ACC112 (cell line): ENCODE measurements around the gene SPDL1.

Source experiments
- H2AFZ ChIP-seq: fragments of 200-600 bp; sonication (generic); one replicate; pipeline ENCODE4 v1.6.0; 2017; ENCODE audit warnings: antibody characterized with exemption, low read length; ENCODE audit not compliant: unreplicated experiment
- H3K27ac ChIP-seq: fragments of 200-600 bp; sonication (generic); 2 replicates; pipeline ENCODE4 v1.5.1; 2014; ENCODE audit warnings: low read depth, mild to moderate bottlenecking, antibody characterized with exemption, low read length, moderate library complexity
- H3K27me3 ChIP-seq: fragments of 200-600 bp; sonication (generic); 2 replicates; pipeline ENCODE4 v1.6.1; 2014; ENCODE audit warnings: mild to moderate bottlenecking, antibody characterized with exemption, low read length, moderate library complexity, mixed read lengths; ENCODE audit not compliant: insufficient read depth
- H3K36me3 ChIP-seq: fragments of 200-600 bp; sonication (generic); 2 replicates; pipeline ENCODE4 v1.6.1; 2016; ENCODE audit warnings: mild to moderate bottlenecking, antibody characterized with exemption, low read length, moderate library complexity, mixed read lengths; ENCODE audit not compliant: insufficient read depth
- H3K4me1 ChIP-seq: fragments of 200-600 bp; sonication (generic); one replicate; pipeline ENCODE4 v1.6.1; 2016; ENCODE audit warnings: low read length, mixed read lengths; ENCODE audit not compliant: insufficient read depth, unreplicated experiment, control insufficient read depth
- H3K4me3 ChIP-seq: fragments of 200-600 bp; sonication (generic); 2 replicates; pipeline ENCODE4 v1.5.1; 2014; ENCODE audit warnings: mild to moderate bottlenecking, low read depth, low read length
- H3K79me2 ChIP-seq: fragments of 200-600 bp; sonication (generic); one replicate; pipeline ENCODE4 v1.6.0; 2016; ENCODE audit warnings: low read length; ENCODE audit not compliant: control insufficient read depth, unreplicated experiment, insufficient read depth

The SPDL1 gene

GRCh38 chr5:169641253-169641652, 57.7 kb downstream of the SPDL1 start:
- Histone ChIP-seq H3K36me3 (no peaks in the 10 kb centered on the region), H3K79me2 (no peaks in the 10 kb centered on the region), H3K27ac (no peak overlapping the region), H3K4me3 (no peak overlapping the region), H3K27me3 (no peaks in the 10 kb centered on the region), H2AFZ (no peak overlapping the region), H3K4me1 (no peaks in the 10 kb centered on the region)

DNA sequence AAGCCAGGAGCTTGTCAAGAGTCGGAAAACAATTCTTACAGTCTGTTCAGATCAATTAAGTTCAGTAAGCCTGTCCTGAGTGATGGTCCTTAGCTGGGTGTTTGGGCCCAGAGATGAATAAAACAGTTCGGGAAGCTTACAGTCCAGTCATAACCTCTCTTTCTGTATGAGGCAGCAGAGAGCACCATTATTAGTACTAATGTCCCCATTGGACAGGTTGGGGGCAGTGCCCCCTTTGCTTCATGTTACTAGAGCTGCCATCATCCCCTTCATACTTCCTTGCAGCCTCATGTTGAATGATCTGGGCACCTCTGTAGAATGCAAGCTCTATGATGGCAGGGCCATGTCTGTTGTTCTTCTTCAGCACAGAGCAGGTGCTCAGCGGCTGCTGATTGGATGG, 63.3 kb downstream of the SPDL1 start:
- Histone ChIP-seq H3K36me3 (no peaks in the 10 kb centered on the region), H3K4me3 (no peak overlapping the region), H3K27me3 (no peaks in the 10 kb centered on the region), H3K27ac (no peak overlapping the region), H3K4me1 (peaks cover 15% of the 10 kb centered on the region), H3K79me2 (no peaks in the 10 kb centered on the region), H2AFZ (no peak overlapping the region)

DNA sequence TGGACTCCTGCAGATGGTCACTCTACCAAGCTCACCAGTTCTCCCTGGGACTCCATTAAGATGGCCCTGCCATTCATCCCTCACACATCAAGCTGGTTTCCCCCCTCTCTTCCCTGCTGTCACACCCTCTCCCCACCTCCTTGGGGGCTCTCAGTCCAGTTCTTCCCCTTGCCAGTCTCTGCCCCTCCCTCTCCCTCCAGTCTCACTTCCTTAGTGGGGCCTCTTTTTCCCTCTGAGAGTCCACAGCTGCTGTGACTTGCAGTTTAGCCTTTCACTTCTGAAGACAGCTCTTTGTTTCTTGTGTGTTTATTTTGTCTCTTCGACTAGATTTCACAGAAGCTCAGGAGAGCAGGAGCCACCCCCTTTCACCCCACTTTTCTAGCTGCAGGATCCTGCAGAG, 64.0 kb downstream of the SPDL1 start:
- H3K36me3 ChIP-seq, result no peaks in the 10 kb centered on the region
- no peak overlapping the region for H3K4me3 ChIP-seq
- peaks cover 20% of the 10 kb centered on the region for H3K4me1 ChIP-seq
- H3K79me2 ChIP-seq, result no peaks in the 10 kb centered on the region
- H2AFZ ChIP-seq, result no peak overlapping the region
- no peaks in the 10 kb centered on the region for H3K27me3 ChIP-seq
- H3K27ac ChIP-seq, result no peak overlapping the region

GRCh38 chr5:169648725-169649310, 65.2 kb downstream of the SPDL1 start:
- Histone ChIP-seq H3K79me2 (no peaks in the 10 kb centered on the region), H3K36me3 (no peaks in the 10 kb centered on the region), H3K27me3 (no peaks in the 10 kb centered on the region), H3K27ac (no peak overlapping the region), H3K4me1 (peaks cover 20% of the 10 kb centered on the region), H2AFZ (no peak overlapping the region), H3K4me3 (no peak overlapping the region)

DNA sequence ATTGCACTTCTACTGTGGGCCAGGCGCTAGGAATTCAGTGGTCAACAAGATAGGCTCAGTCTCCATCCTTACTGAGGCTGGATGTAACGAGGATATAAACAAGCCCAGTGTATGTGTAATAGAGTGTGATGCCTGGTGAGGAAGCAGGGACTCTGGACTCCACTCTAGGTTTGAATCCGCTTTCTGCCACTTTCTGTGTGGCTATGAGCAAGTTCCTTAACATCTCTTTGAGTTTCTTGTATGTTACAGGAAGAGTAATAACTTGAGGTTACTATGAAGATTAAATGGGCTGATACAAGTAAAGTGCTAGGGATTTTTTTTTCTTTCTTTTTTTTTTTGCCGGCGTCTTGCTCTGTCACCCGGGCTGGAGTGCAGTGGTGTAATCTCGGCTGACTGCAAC, 65.9 kb downstream of the SPDL1 start:
- Histone ChIP-seq H3K4me3 (no peak overlapping the region), H3K79me2 (no peaks in the 10 kb centered on the region), H3K36me3 (no peaks in the 10 kb centered on the region), H3K27ac (no peak overlapping the region), H3K4me1 (peaks cover 20% of the 10 kb centered on the region), H3K27me3 (no peaks in the 10 kb centered on the region), H2AFZ (no peak overlapping the region)

GRCh38 chr5:169650701-169651331, 67.2 kb downstream of the SPDL1 start:
- H3K4me1 ChIP-seq, result peaks cover 20% of the 10 kb centered on the region
- no peaks in the 10 kb centered on the region for H3K27me3 ChIP-seq
- H2AFZ ChIP-seq, result peak overlapping the region; percentile 75
- peak overlapping the region; percentile 47 for H3K27ac ChIP-seq
- no peaks in the 10 kb centered on the region for H3K79me2 ChIP-seq
- peak overlapping the region; percentile 26 for H3K4me3 ChIP-seq
- no peaks in the 10 kb centered on the region for H3K36me3 ChIP-seq

DNA sequence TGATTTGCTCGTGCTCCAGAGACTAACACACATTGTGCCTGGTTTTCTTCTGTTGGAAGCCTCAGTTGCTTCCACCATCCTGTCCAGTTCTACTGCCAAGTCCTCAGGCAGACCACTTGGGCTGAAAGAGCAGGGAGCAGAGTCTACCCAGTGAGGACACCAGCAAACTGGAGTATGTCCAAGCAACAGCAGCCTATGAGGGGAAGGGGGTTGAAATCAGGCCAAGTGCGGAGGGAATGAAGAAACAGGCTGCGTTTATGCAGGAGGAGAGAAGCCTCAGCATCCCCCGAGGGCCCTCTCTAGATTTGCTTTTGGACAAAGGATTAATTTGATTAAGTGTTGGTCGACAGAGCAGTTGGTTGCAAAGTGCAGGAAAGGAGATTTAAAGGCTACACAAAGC, 68.0 kb downstream of the SPDL1 start:
- peak overlapping the region; percentile 75 for H2AFZ ChIP-seq
- no peaks in the 10 kb centered on the region for H3K27me3 ChIP-seq
- H3K79me2 ChIP-seq, result no peaks in the 10 kb centered on the region
- H3K27ac ChIP-seq, result no peak overlapping the region
- H3K4me1 ChIP-seq, result peaks cover 20% of the 10 kb centered on the region
- peak overlapping the region; percentile 26; the same call in 1 of the 2 replicates for H3K4me3 ChIP-seq
- no peaks in the 10 kb centered on the region for H3K36me3 ChIP-seq

DNA sequence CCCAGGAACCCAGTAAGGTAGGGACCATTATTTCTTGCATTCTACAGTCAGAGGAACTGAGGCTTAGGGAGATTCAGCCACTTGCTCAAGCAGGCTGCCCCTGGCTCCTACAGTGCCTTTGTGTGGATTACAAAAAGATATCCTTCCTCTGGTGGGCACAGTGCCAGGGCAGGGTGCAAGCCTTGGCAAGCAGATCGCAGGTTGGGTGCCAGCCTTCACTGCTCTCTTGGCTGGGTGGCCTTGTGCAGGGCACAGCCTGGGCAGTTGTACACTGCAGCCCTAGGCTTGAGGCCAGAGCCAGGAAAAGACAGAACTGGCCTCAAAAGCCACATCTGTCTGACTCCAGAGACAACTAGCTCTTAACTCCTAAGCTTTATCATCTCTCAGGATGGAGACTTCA, 68.5 kb downstream of the SPDL1 start:
- Histone ChIP-seq H3K27me3 (no peaks in the 10 kb centered on the region), H2AFZ (no peak overlapping the region), H3K4me1 (peaks cover 20% of the 10 kb centered on the region), H3K36me3 (no peaks in the 10 kb centered on the region), H3K79me2 (no peaks in the 10 kb centered on the region), H3K4me3 (no peak overlapping the region), H3K27ac (no peak overlapping the region)

GRCh38 chr5:169653091-169653490, 69.5 kb downstream of the SPDL1 start:
- Histone ChIP-seq H3K4me1 (peaks cover 20% of the 10 kb centered on the region), H3K36me3 (no peaks in the 10 kb centered on the region), H3K27me3 (no peaks in the 10 kb centered on the region), H3K4me3 (no peak overlapping the region), H2AFZ (no peak overlapping the region), H3K79me2 (no peaks in the 10 kb centered on the region), H3K27ac (no peak overlapping the region)
